GM12801 (cell line): ENCODE measurements around the gene TNIP1.

Experiments used
- TF ChIP-seq, protein P1 (sequence below): IDR thresholded peaks from one replicate; pipeline ENCODE4 v1.5.1; 2011; ENCODE audit warnings: control low read depth; ENCODE audit not compliant: insufficient read length; ENCODE audit errors: extremely low read depth

TNIP1 gene

GRCh38 chr5:151063142-151063989, 17.5 kb downstream of the TNIP1 start:
- TF ChIP-seq, protein P1, sequence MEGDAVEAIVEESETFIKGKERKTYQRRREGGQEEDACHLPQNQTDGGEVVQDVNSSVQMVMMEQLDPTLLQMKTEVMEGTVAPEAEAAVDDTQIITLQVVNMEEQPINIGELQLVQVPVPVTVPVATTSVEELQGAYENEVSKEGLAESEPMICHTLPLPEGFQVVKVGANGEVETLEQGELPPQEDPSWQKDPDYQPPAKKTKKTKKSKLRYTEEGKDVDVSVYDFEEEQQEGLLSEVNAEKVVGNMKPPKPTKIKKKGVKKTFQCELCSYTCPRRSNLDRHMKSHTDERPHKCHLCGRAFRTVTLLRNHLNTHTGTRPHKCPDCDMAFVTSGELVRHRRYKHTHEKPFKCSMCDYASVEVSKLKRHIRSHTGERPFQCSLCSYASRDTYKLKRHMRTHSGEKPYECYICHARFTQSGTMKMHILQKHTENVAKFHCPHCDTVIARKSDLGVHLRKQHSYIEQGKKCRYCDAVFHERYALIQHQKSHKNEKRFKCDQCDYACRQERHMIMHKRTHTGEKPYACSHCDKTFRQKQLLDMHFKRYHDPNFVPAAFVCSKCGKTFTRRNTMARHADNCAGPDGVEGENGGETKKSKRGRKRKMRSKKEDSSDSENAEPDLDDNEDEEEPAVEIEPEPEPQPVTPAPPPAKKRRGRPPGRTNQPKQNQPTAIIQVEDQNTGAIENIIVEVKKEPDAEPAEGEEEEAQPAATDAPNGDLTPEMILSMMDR = no peak

- TF ChIP-seq, protein P1 = no peak
Measured at GRCh38 chr5:151062405-151063141, 18.3 kb downstream of the TNIP1 start.

- TF ChIP-seq, protein P1 = no peak
Measured at GRCh38 chr5:151060742-151061141, 20.1 kb downstream of the TNIP1 start.

GRCh38 chr5:151058891-151059489, 21.8 kb downstream of the TNIP1 start:
- TF ChIP-seq, protein P1 = no peak

- TF ChIP-seq, protein P1 = no peak
Measured at GRCh38 chr5:151058301-151058700, 22.5 kb downstream of the TNIP1 start.

DNA sequence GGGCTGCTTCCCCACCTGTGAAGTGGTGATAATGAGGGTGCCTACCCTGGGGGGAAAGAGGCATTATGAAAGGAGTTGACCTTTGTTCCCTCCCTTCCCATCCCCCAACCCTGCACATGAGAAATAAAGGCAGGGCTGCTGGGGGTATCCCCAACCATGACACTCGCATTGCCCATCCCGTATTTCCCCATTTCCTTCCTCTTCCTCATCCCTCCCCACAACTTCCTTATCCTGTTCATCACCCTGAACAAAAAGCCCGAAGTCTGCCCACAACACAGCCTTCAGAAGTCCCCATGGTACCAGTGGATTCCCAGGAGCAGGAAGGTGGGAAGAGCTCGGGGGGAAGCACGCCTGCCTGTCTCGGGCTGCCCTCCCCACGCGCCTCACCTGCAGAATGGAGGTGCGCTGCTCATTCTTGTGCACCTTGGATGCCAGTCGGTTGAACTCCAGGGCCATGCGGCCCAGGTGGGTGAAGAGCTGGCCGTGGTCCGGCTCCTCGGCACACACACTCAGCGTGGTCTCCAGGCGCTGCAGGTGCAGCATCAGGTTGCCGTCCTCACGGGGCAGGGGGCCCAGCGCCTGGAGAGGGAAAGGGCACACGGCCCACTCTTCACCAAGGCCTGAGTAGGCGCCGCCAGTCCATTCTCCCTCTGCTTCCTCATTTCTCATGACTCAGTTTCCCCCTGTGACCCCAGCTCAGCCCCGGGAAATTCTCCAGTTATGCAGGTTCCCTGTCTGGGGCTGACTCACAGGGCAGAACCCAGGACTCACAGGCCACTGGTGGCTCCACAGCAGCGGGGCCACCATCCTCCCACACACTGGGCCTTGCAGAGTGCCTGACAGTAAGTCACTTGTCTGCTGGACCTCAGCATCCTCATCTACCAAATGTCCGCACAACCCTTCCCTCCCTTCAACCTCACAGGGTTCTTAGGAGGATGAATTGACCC, 24.2 kb downstream of the TNIP1 start:
- TF ChIP-seq, protein P1 = no peak
